Sigmoid colon (tissue), 7 donors: ENCODE measurements around the gene MYH7. TPM values are rescaled to one million over a fixed set of nuclear protein-coding genes. Genes with fewer than 3 reads are reported as not detected.

Experiments used
- DNase-seq: peaks from one replicate; pipeline ENCODE4 v3.0.0-alpha.2; 2019
- H3K27ac ChIP-seq, 4 donors: fragments of 200-600 bp; sonication (generic); one replicate each; pipeline ENCODE4 v1.5.1; 2016 to 2019; ENCODE audit warnings: mild to moderate bottlenecking in 1 of 4
- H3K27me3 ChIP-seq, 3 donors: fragments of 200-600 bp; sonication (generic); one replicate each; pipeline ENCODE4 v1.5.1; 2019; ENCODE audit warnings: mild to moderate bottlenecking in 1 of 3
- H3K36me3 ChIP-seq, 4 donors: fragments of 200-600 bp; sonication (generic); one replicate each; pipeline ENCODE4 v1.5.1; 2016 to 2019
- H3K4me1 ChIP-seq, 4 donors: fragments of 200-600 bp; sonication (generic); one replicate each; pipeline ENCODE4 v1.5.1; 2017 to 2019
- H3K4me3 ChIP-seq, 4 donors: fragments of 200-600 bp; sonication (generic); one replicate each; pipeline ENCODE4 v1.5.1; 2017 to 2019; ENCODE audit warnings: mild to moderate bottlenecking in 2 of 4, moderate library complexity in 1 of 4
- H3K9me3 ChIP-seq, 4 donors: fragments of 200-600 bp in 3 of 4; sonication (generic) in 3 of 4; one replicate each; pipeline versions ENCODE4 v1.5.1 to v1.6.1; 2013 to 2019
- CTCF ChIP-seq, 4 experiments: fragments of 450-650 bp in 3 of 4; fragments of 200-600 bp in 1 of 4; IDR thresholded peaks; one replicate each; pipeline ENCODE4 v1.5.1; 2016 to 2019; ENCODE audit warnings: antibody characterized with exemption in 4 of 4, mild to moderate bottlenecking in 3 of 4, moderate library complexity in 2 of 4
- EP300 ChIP-seq, 4 donors: sonication (generic); formaldehyde crosslinking; IDR thresholded peaks; one replicate each; pipeline ENCODE4 v1.6.1; 2017; ENCODE audit warnings: antibody characterized with exemption in 4 of 4
- POLR2A ChIP-seq, 2 donors: fragments of 450-650 bp; IDR thresholded peaks; one replicate each; pipeline ENCODE4 v1.6.1; 2016; ENCODE audit warnings: antibody characterized with exemption in 2 of 2, mild to moderate bottlenecking in 2 of 2, moderate library complexity in 2 of 2
- POLR2AphosphoS5 ChIP-seq, 4 donors: sonication (generic); formaldehyde crosslinking; IDR thresholded peaks; one replicate each; pipeline ENCODE4 v1.6.1; 2017; ENCODE audit warnings: antibody characterized with exemption in 4 of 4
- WGBS, 2 donors: extraction: QIAGEN DNeasy Blood & Tissue Kit; methylation state at CpG; one replicate each; pipeline ENCODE4 v1.1.7; 2013; 5-methylcytosine and 5-hydroxymethylcytosine counted together
- intact Hi-C: fragments of 100-400 bp; cut with DNase I; formaldehyde crosslinking; loops from one replicate; pipeline ENCODE4 v1.15.1; 2023
- polyA plus RNA-seq, 3 donors: library from polyadenylated mRNA; stranded (reverse); fragments of 200-250 nt; gene quantifications; one replicate each; pipeline ENCODE4 v1.2.3, GENCODE V29; 2013
- total RNA-seq, 4 donors: library from RNA; depleted of rRNA; stranded (reverse); fragments of >200 nt; gene quantifications; one replicate each; pipeline ENCODE4 v1.1.0, GENCODE V29; 2016
- donor health status: healthy with polysubstance abuse.
- donor health status: Bipolar disorder and iron deficiency.
- donor health status: healthy.

The MYH7 gene
- total and polyA plus RNA-seq, 7 donors = under 0.01 to 11.6 (median 0.28) TPM; not detected in 2

- Histone ChIP-seq H3K4me3 (no peak overlapping the region), H3K9me3 (no peaks in the 10 kb centered on the region), H3K4me1 (no peaks in the 10 kb centered on the region), H3K36me3 (no peaks in the 10 kb centered on the region), H3K27ac (no peak overlapping the region), H3K27me3 (no peaks in the 10 kb centered on the region)
- intact Hi-C loops = loop anchor here (1.0 to 5.0 kb wide), 2 partner anchors 51 to 112 kb away; no protein-coding TSS in a partner anchor
- 34 to 40% methylated on average over 12 of the region's 12 CpGs for WGBS, 2 donors
- no peak for DNase-seq
- TF ChIP-seq POLR2AphosphoS5 (IDR thresholded peaks at IDR 0.05) = peak in 2 of 4 donors; percentile 44 to 51
- no peak for TF ChIP-seq EP300 (IDR thresholded peaks at IDR 0.05)
- no peak for TF ChIP-seq POLR2A (IDR thresholded peaks at IDR 0.05)
- peak; percentile 86 to 93 (median 91) for TF ChIP-seq CTCF (IDR thresholded peaks at IDR 0.05)
Measured at GRCh38 chr14:23379366-23380196, 55.9 kb downstream of the MYH7 start.

- Histone ChIP-seq H3K27ac (no peak overlapping the region), H3K36me3 (no peaks in the 10 kb centered on the region), H3K4me1 (no peaks in the 10 kb centered on the region), H3K4me3 (no peak overlapping the region), H3K27me3 (no peaks in the 10 kb centered on the region), H3K9me3 (no peaks in the 10 kb centered on the region)
- TF ChIP-seq EP300 (IDR thresholded peaks at IDR 0.05) (no peak), POLR2A (IDR thresholded peaks at IDR 0.05) (no peak), POLR2AphosphoS5 (IDR thresholded peaks at IDR 0.05) (no peak), CTCF (IDR thresholded peaks at IDR 0.05) (no peak)
- WGBS, 2 donors = 81 to 88% methylated on average over 11 of the region's 11 CpGs
- intact Hi-C loops = no loop called here
- DNase-seq = no peak
Measured at GRCh38 chr14:23378612-23379220, 56.7 kb downstream of the MYH7 start.

- H3K36me3 ChIP-seq = no peaks in the 10 kb centered on the region
- no peak for DNase-seq
- H3K27me3 ChIP-seq = no peaks in the 10 kb centered on the region
- intact Hi-C loops = no loop called here
- 88% methylated on average over 14 of the region's 14 CpGs for WGBS, 2 donors
- H3K4me3 ChIP-seq = peak overlapping the region in 2 of 4 donors; percentile 10 to 29
- peak overlapping the region in 3 of 4 donors; percentile 25 to 63 (median 34) for H3K27ac ChIP-seq
- no peaks in the 10 kb centered on the region for H3K9me3 ChIP-seq
- no peaks in the 10 kb centered on the region for H3K4me1 ChIP-seq
- TF ChIP-seq POLR2A (IDR thresholded peaks at IDR 0.05) = no peak
- no peak for TF ChIP-seq CTCF (IDR thresholded peaks at IDR 0.05)
- TF ChIP-seq EP300 (IDR thresholded peaks at IDR 0.05) = no peak
- no peak for TF ChIP-seq POLR2AphosphoS5 (IDR thresholded peaks at IDR 0.05)
Measured at GRCh38 chr14:23377573-23378563, 57.6 kb downstream of the MYH7 start.

GRCh38 chr14:23377198-23377550 lies 58.3 kb downstream of the MYH7 start:
- WGBS, 2 donors = 72 to 81% methylated on average over 11 of the region's 11 CpGs
- Histone ChIP-seq H3K4me1 (no peaks in the 10 kb centered on the region), H3K27me3 (no peaks in the 10 kb centered on the region), H3K4me3 (peak overlapping the region in 3 of 4 donors; percentile 10 to 29 (median 13)), H3K9me3 (no peaks in the 10 kb centered on the region), H3K27ac (peak overlapping the region; percentile 25 to 63 (median 36)), H3K36me3 (no peaks in the 10 kb centered on the region)
- TF ChIP-seq POLR2A (IDR thresholded peaks at IDR 0.05) (no peak), EP300 (IDR thresholded peaks at IDR 0.05) (no peak), CTCF (IDR thresholded peaks at IDR 0.05) (no peak), POLR2AphosphoS5 (IDR thresholded peaks at IDR 0.05) (no peak)
- intact Hi-C loops = no loop called here
- no peak for DNase-seq
